Stimulated activated naive CD8-positive, alpha-beta T cell treated with anti-CD3 and anti-CD28 coated beads, Interleukin-15, Interleukin-2, amounts not matched to agents 100 U/mL and 50 U/mL, for 24 hours (primary cell): ENCODE results near the gene SCFD2.

ENCODE experiments used
- ATAC-seq: fragments of 150-1000 bp; cut with Tn5 transposase; one replicate; pipeline ENCODE4 v1.10.0; 2021
- DNase-seq: peaks from one replicate; pipeline ENCODE4 v3.0.0; 2021

Gene SCFD2

GRCh38 chr4:52925531-52925968, 440.3 kb downstream of the SCFD2 start:
- DNase-seq (no peak), ATAC-seq (no peak)

- ATAC-seq = no peak
- no peak for DNase-seq
These were observed 446.4 kb downstream of the SCFD2 start for GRCh38 chr4:52919461-52919860.

DNA sequence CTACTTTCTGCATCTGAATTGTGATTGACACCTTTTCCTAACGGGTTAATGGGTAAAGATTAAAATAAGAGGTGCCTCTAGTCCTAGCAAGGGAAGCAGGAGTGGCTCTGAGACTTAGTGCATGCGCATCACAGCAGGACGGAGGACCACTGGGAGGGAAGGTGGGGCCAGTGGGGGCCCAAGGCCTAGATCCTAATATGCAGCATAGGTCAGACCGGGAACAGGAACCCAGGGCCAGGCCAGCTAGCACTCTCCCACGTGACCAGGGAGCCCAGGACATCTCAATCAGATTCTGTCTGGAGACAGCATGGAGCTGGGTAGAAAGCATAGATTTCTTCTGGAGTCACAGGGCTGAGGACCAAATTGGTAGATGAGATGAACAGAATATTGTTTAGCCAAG, 448.0 kb downstream of the SCFD2 start:
- no peak for DNase-seq

GRCh38 chr4:52915730-52916300, 450.0 kb downstream of the SCFD2 start:
- DNase-seq = no peak
- ATAC-seq = no peak

More for the DNA sequence above, 448.0 kb downstream of the SCFD2 start:
- ATAC-seq = no peak

DNA sequence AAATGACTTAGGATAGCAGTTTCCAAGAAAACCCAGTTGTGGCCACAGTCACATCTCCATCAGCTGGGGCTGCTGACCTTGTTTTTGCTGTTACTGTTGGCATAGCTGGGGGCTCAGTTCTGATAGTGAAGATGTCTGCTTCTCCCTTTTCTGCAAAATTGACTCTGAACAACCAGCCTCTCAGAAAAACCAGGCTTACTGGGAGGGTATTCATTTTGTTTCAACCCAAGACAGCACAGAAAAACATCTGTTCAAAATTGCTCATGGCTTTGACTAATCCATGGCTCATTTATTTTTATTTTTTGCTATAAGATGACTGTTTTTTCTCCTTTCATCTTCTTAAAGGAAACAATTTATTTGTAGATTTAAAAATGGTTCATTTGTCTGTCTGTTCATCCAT, 450.7 kb downstream of the SCFD2 start:
- DNase-seq (no peak), ATAC-seq (no peak)

DNA sequence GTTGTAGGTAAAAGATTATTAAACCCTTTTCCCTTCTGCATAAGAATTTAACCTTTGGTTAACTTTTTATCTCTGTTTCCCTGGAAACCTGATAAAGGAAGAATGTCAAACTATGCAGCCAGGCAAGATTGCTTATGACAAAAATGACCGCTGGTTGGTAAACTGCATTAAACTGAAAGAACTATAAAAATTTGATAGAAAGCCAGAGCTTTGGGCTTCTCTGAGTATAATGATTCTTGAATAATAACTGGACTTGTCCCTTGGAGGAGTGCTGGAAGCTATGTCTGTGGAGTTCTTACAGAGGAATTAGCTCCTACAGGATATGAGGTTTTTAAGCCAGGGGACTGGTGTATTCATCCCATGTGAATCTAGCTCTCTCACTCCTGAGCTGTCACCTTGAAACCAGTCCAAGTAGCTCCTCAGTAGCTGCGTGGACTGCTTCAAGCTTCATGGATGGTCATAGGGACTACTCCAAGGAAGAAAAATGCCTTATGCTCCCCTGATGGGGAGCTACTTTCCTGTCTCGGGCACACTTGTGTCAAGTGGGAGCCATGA, 451.7 kb downstream of the SCFD2 start:
- no peak for DNase-seq
- ATAC-seq = no peak

GRCh38 chr4:52912608-52913007, 453.3 kb downstream of the SCFD2 start:
- no peak for ATAC-seq
- DNase-seq = no peak

GRCh38 chr4:52911684-52912294, 454.1 kb downstream of the SCFD2 start:
- DNase-seq = peak; percentile 83
- ATAC-seq = no peak

GRCh38 chr4:52910115-52910514, 455.7 kb downstream of the SCFD2 start:
- DNase-seq (no peak), ATAC-seq (no peak)

GRCh38 chr4:52907510-52907909, 458.4 kb downstream of the SCFD2 start:
- DNase-seq (no peak), ATAC-seq (no peak)

DNA sequence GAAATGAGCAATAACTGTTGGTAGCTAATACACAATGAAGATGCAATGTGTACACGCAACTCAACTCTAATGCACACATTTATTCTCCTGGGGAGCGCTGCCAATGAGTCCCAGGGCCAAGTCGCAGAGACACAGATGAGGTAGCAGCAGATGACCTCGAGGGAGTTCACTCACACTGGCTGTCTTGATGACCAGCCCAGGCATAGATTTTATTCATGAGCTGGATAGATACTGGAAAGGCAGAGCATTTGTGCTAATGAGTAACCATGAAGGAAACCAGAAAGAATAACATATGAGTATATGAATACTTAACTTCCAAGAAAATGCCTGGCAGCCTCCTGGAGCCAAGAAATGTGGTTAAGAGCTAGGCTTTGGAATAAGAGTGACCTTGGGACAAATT, 461.4 kb downstream of the SCFD2 start:
- ATAC-seq = no peak
- DNase-seq = no peak

DNA sequence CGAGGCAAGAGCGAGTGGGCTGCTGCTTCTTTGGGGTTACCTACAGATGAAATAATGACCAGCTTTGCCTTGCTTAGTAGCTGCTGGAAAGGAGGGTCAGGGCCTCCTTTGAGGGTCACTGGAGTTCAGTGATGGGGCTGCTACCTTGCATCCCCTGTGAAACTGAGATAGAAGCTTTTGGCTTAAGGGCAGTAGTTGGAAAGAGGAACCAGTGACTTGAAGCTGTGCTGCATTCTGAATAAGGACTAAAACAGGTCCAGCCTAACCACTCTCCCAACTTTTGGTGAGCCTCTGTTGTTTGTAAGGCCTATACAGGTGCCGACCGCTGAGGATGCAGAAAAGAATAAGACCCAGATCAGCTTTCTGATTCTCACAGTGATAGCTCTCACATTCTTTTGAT, 462.6 kb downstream of the SCFD2 start:
- ATAC-seq (no peak), DNase-seq (no peak)

DNA sequence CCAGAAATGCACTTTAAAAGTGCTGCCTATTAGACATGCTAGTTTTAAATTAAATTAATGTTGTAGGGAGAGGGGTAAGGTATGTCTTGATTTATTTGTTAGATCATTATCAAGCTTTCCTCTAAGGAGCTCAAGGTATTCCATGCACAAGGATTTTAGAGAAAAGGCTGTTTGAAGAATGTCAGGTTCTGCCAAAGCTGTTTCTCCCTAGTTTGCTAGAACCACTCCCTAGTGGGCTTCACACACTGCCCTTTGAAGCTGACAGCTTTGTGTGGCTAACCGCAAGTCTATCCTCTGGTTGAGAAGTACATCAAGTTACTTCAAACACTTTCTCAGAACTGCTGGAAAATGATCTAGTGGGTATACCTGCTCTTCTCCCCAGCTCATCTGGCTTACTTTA, 471.4 kb downstream of the SCFD2 start:
- ATAC-seq = no peak
- DNase-seq = no peak

DNA sequence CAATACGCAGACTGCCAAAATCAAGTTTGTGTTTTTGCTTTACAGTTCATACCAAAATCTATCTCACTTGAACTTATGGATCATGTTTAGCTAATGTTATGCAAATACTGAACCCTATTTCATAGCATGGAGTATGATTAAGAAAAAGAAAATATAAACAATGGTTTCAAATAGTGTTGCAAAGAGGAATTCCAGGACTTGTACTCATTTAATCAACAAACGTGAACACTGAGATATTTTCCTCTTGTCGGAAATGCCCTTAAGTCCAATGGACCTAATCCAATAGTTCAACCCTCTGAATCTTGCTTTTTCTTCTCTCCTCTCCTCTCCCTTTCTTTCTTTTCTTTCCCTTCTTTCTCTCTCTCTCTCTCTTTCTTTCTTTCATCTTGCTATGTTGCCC, 473.0 kb downstream of the SCFD2 start:
- DNase-seq (no peak), ATAC-seq (no peak)

- DNase-seq = no peak
- ATAC-seq = no peak
These were observed 474.1 kb downstream of the SCFD2 start for GRCh38 chr4:52891743-52892142.

DNA sequence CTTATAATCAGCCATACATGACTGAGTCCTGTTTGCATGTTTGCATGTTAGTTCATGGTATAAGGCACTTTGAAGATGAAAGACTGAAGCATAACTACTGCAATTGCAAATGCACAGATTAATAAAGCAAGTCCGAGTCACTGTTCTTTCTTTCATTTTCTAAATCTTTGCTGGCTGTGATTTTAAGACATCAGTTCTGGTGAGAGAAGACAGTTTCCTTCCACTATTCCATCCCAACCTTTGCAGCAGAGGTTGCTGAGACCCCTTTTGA, 475.4 kb downstream of the SCFD2 start:
- ATAC-seq = no peak

GRCh38 chr4:52889778-52890520, 475.9 kb downstream of the SCFD2 start:
- DNase-seq (no peak), ATAC-seq (peak; percentile 49)

More for the DNA sequence above, 475.4 kb downstream of the SCFD2 start:
- no peak for DNase-seq

DNA sequence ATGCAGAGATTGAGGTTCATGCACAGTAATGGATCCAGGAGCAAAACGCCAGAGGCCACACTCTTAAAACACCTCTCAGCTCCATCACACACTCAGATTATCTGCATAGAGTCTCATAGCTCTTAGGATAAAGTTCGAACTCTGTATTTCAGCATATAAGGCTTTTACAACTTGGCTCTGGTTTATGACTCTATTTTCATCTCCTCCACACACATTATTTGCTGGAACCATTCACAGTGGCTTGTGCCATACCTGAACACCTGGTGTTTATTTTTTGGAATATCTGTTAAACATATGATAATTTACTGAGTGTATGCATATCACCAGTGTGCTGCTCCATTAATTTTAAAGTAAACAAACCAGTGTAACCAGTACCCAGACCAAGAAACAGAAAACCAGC, 476.5 kb downstream of the SCFD2 start:
- ATAC-seq (no peak), DNase-seq (no peak)

- DNase-seq (no peak), ATAC-seq (no peak)
These were observed 480.9 kb downstream of the SCFD2 start for GRCh38 chr4:52884994-52885393.

GRCh38 chr4:52883707-52884669, 481.9 kb downstream of the SCFD2 start:
- ATAC-seq (peak; percentile 36), DNase-seq (no peak)

GRCh38 chr4:52883183-52883621, 482.7 kb downstream of the SCFD2 start:
- DNase-seq (no peak), ATAC-seq (no peak)

DNA sequence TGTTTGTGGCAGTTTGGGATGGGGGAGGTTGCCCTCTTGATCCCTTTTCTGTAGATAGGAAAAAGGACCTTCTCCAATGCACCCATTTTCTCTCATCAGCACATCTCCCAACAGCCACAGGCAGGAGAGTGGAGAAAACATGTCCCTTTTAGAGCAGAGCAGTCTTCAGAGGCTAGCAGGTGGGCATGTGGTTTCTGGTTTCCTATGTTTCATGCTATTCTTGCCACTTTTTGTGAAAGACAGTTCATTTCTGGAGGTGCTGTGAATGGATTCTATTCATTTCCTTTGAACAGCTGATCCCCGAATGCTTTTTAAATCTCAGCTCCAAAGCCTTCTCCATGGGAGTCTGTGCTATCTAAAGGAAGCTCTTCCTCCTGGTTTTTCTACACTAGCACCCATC, 484.9 kb downstream of the SCFD2 start:
- ATAC-seq (no peak), DNase-seq (no peak)
